Calu3 (cell line): ENCODE data around the gene ADGRL3. TPM values are rescaled to one million over a fixed set of nuclear protein-coding genes. Genes with fewer than 3 reads are reported as not detected.

Experiments used
- BruUV-seq: library from RNA; stranded (reverse); fragments of 400-500 nt; replicated peaks from 2 replicates; lab custom pipeline; 2021; lab: Mats Ljungman, UMichigan
- CTCF ChIA-PET: fragments of 300-600 bp; sonication (Branson Sonifier 250); formaldehyde crosslinking; loops from one replicate; lab custom pipeline; 2022; ENCODE audit warnings: antibody characterized with exemption; lab: Charles Lee
- DNase-seq: peaks from one replicate; pipeline ENCODE4 v3.0.0; 2022
- H3K27ac Mint-ChIP-seq: one replicate; pipeline ENCODE4 v1.8.0; 2022; ENCODE audit warnings: mixed read lengths; ENCODE audit not compliant: unreplicated experiment
- H3K27me3 Mint-ChIP-seq: one replicate; pipeline ENCODE4 v1.8.0; 2022; ENCODE audit warnings: mixed read lengths; ENCODE audit not compliant: unreplicated experiment
- H3K36me3 Mint-ChIP-seq: one replicate; pipeline ENCODE4 v1.8.0; 2022; ENCODE audit warnings: mild to moderate bottlenecking, moderate library complexity, mixed read lengths; ENCODE audit not compliant: insufficient read depth, unreplicated experiment
- H3K4me1 Mint-ChIP-seq: one replicate; pipeline ENCODE4 v1.8.0; 2022; ENCODE audit warnings: mild to moderate bottlenecking, low read depth, mixed read lengths; ENCODE audit not compliant: unreplicated experiment
- H3K4me3 Mint-ChIP-seq: one replicate; pipeline ENCODE4 v1.8.0; 2022; ENCODE audit warnings: mild to moderate bottlenecking, low read depth, moderate library complexity, mixed read lengths; ENCODE audit not compliant: unreplicated experiment
- H3K9me3 Mint-ChIP-seq: one replicate; pipeline ENCODE4 v1.8.0; 2022; ENCODE audit warnings: low read depth, mixed read lengths; ENCODE audit not compliant: unreplicated experiment
- CTCF ChIP-seq: fragments of 200-600 bp; IDR thresholded peaks from one replicate; pipeline ENCODE4 v1.8.0; 2022; ENCODE audit warnings: antibody characterized with exemption; ENCODE audit not compliant: unreplicated experiment
- intact Hi-C: fragments of 100-400 bp; cut with micrococcal nuclease; formaldehyde crosslinking; loops from one replicate; pipeline ENCODE4 v1.10.0; 2022; ENCODE audit not compliant: unreplicated experiment
- total RNA-seq: library from RNA; stranded (reverse); gene quantifications from 2 replicates; pipeline ENCODE4 v1.2.3, GENCODE V29; 2022

ADGRL3 gene
- total RNA-seq, 1 experiment from 2014 or later: 0.66 TPM

- Mint-ChIP-seq H3K27ac (no peak overlapping the region), H3K36me3 (no peaks in the 10 kb centered on the region), H3K9me3 (no peaks in the 10 kb centered on the region), H3K27me3 (no peaks in the 10 kb centered on the region), H3K4me1 (no peaks in the 10 kb centered on the region), H3K4me3 (no peak overlapping the region)
- intact Hi-C loops: no loop called here
- DNase-seq: no peak
- BruUV-seq: no TSS peak
- CTCF ChIA-PET: interaction anchor here (0.6 kb wide), 1 partner anchor 296 kb away, joined by 3 read pairs; no protein-coding TSS in a partner anchor
- TF ChIP-seq CTCF: no peak
These were observed 200.4 kb downstream of the ADGRL3 start for GRCh38 chr4:61400439-61401038.

- CTCF ChIA-PET: no interaction called here
- intact Hi-C loops: no loop called here
- H3K27me3 Mint-ChIP-seq: no peaks in the 10 kb centered on the region
- TF ChIP-seq CTCF: no peak
- no peaks in the 10 kb centered on the region for H3K4me1 Mint-ChIP-seq
- no peak for DNase-seq
- H3K27ac Mint-ChIP-seq: no peak overlapping the region
- no peaks in the 10 kb centered on the region for H3K36me3 Mint-ChIP-seq
- H3K4me3 Mint-ChIP-seq: no peak overlapping the region
- no TSS peak for BruUV-seq
- no peaks in the 10 kb centered on the region for H3K9me3 Mint-ChIP-seq
These were observed 201.6 kb downstream of the ADGRL3 start for GRCh38 chr4:61401771-61402170.

- Mint-ChIP-seq H3K4me3 (no peak overlapping the region), H3K27me3 (no peaks in the 10 kb centered on the region), H3K36me3 (no peaks in the 10 kb centered on the region), H3K27ac (no peak overlapping the region), H3K4me1 (no peaks in the 10 kb centered on the region), H3K9me3 (no peaks in the 10 kb centered on the region)
- intact Hi-C loops: loop anchor here (5.0 kb wide), 1 partner anchor 87 kb away; no protein-coding TSS in a partner anchor
- CTCF ChIA-PET: no interaction called here
- TF ChIP-seq CTCF: no peak
- DNase-seq: no peak
- no TSS peak for BruUV-seq
These were observed 205.2 kb downstream of the ADGRL3 start for GRCh38 chr4:61405307-61405706.

- H3K4me1 Mint-ChIP-seq: no peaks in the 10 kb centered on the region
- CTCF ChIA-PET: no interaction called here
- BruUV-seq: no TSS peak
These were observed 206.6 kb downstream of the ADGRL3 start for GRCh38 chr4:61406677-61407076.

More at GRCh38 chr4:61406677-61407076, 206.6 kb downstream of the ADGRL3 start:
- no peak for TF ChIP-seq CTCF
- Mint-ChIP-seq H3K27ac (no peak overlapping the region), H3K36me3 (no peaks in the 10 kb centered on the region), H3K27me3 (no peaks in the 10 kb centered on the region), H3K9me3 (no peaks in the 10 kb centered on the region), H3K4me3 (no peak overlapping the region)
- no peak for DNase-seq
- intact Hi-C loops: loop anchor here (5.0 kb wide), 1 partner anchor 86 kb away; no protein-coding TSS in a partner anchor
